GM18858 (cell line): Measurements from ENCODE around the gene STIM1.

Source experiments
- ATAC-seq: cut with Tn5 transposase; IDR thresholded peaks from one replicate; pipeline ENCODE4 v1.9.1; 2021; ENCODE audit not compliant: unreplicated experiment

Gene STIM1

DNA sequence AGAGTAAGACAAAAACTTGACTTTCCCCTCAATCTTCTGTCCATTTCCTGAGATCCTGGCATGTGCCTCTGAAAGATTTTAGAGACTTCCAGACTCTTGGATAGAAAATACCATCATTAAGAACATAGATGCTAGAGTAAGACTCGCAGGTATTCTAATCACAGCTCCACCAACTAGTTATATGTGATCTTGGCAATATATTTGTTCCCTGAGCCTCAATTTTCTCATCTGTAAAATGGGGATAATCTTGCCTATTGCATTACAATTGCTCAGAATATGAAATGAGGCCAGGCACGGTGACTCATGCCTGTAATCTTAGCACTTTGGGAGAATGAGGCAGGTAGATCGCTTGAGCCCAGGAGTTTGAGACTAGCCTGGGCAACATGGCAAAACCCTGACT is 25.4 kb upstream of the STIM1 start:
- ATAC-seq, result no peak

DNA sequence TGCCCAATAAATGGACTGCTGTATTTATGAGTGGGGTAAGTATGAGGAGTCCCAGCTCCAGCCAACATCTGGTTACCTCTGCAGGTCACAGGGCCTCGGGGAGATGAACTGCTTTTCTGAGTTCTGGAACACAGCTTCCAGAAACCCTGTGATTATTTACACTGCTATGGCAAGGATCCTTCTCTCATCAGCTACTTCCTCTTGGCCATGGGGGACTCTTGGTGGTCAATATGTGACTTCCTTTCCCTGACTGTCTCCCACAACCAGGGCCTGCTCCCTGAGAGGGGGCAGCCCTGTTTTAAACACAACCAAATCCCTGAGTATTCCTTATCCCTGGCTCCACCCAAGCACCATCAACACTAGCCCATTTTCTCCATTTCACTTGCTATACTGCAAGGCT is 24.7 kb upstream of the STIM1 start:
- ATAC-seq, result no peak

DNA sequence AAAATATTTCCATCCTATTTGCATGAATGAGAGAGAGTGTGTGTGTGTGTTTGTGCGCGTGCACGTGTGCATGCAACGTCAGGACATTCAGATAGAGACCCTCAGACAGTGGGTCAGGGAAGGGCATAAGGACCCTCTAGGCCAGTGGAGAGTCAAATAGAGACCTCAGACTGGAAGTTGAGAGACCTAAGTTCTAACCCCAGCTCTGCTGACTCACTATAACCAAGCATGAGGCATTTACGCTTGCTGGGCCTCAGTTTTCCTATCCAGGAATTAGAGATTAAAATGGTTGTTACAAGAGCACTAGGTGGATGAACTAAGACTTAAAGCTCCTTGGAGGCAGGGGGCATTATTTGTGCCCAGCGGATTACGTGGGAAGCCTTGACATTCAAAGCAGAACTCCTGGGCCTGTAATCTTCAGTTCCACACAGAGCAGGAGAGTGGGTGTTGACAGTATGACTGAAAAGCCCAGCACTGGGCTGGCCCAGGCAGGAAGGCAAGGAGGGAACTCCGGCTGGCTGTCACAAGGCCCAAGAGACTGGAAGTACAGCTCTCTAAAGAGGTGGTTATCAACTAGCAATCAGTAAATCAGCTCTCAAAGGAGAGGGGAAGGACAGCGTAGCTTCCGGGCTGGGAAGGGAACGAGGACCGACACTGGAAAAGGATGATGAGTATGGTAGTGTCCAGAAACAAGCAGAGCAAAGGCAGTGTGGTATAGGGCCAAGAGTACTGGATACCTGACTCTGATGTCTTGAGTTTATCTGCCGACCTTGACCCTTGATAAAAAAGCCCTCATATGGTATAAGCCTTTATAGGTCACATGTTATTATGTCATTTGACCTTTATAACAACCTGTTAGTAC is 23.9 kb upstream of the STIM1 start:
- no peak for ATAC-seq

DNA sequence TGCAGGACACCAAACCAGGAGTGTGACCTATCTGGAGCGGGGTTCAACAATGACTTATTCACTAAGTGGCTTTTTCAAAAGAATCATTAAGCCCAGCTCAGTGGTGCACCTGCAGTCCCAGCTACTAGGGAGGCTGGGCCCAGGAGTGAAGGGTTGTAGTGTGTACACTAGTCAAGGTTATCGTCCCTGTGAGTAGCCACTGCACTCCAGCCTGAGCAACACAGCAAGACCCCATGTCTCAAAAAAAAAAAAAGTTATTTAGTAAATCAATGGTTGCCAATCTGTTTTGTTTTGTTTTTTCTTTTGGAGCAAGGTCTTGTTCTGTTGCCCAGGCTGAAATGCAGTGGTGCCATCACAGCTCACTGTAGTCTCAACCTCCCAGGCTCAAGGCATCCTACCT is 22.6 kb upstream of the STIM1 start:
- no peak for ATAC-seq

DNA sequence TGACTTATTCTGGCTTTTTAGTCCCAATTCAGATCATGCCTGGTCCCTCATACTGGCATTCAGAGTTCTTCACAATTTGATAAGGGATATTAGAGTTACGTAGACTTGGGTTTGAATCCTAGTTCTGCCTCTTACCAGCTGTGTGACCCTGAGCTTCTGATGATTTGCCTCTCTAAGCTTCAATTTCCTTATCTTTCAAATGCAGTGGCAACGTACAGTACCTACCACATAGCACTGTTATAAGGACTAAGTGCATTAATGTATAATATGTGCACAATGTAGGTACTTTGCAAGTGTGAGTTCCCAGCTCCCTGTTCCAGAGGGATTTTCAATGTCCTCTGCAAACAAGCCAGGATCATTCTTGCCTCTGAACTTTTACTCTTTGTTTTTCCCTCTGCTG is 22.0 kb upstream of the STIM1 start:
- no peak for ATAC-seq

DNA sequence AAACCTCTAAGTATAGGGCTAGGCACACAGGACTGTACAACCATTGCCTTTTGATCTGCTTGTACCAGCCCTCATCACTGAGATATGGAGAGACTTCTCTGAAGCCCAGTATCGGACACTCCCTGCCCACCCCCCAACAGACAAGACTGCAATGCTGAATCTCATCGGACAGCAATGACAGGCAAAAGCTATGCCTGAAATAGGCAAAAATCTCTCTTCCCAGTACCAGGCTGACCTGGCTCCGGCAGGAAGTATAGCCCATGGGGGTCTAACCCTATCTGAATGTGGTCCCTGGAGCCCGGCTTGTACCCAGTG is 21.2 kb upstream of the STIM1 start:
- no peak for ATAC-seq

DNA sequence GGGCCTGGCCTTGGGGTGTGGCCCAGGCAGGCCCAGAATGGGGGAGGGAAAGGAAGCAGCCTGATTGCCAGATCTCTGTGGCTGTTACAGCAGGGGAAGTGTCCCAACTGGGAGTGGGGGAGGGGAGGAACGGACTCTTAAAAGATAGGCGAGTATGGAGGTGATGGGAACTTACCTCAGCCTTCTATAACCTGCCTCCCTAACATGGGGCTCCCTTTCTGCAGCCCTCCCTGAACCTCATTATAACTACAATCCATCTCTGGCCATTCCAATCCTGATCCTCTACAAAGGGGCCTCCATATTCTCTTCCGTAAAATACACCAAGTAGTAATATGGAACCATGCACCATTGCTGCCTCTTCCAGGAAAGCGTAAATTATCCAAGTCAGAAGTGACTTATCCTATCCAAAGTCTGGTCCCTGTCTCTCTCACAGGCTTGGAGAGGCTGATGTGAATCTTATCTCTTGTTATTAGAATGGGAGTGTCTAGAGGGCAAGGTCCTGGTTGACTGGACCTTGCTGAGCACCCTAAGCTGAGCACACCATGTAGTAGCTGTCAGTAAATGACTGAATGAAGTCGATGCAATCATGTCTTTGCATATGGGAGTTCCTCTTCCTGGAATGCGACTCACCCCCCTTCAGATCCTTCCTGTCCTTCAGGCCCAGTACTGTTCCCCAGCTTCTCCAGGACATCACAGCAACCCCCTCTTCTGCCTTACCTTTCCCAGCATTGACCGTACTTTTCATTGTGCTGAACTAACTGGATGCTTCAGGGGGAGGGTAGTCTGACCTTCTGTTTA is 20.6 kb upstream of the STIM1 start:
- no peak for ATAC-seq

DNA sequence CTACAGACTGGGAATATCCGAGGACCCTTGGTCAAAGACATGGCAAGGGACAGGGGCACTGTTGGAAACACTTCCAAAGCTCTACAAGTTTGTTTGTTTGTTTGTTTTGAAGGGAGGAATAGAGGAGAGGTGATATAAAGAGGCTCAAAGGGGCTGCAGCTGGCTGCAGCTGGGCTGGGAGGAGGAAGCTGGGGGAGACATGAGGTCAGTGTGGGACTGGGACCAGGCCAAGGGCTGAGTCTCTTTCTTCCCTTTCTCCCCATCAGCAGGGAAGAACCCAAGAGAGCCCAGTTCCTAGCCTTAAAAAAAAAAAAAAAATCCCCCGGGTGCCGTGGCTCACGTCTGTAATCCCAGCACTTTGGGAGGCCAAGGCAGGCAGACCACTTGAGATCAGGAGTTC is 19.7 kb upstream of the STIM1 start:
- ATAC-seq, result no peak

DNA sequence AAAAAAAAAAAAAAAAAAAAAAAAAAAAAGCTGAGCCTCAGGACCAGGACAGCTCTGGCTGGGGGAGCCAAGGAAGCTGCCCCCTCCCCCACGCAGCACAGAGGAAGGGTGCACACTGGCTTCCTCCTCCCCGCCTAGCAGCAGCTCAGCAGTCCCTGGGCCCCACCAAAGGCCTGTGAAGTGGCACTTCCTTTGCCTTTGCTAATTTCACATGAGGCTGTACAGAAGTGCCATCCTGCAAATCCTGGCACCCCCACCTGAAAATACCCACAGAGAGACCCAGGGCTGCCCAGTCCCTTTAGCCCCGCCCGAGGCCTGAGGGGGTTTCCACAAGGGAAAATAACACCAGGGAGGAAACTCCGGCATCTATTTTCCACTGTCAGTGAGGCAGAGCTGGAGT is 18.6 kb upstream of the STIM1 start:
- ATAC-seq, result no peak

DNA sequence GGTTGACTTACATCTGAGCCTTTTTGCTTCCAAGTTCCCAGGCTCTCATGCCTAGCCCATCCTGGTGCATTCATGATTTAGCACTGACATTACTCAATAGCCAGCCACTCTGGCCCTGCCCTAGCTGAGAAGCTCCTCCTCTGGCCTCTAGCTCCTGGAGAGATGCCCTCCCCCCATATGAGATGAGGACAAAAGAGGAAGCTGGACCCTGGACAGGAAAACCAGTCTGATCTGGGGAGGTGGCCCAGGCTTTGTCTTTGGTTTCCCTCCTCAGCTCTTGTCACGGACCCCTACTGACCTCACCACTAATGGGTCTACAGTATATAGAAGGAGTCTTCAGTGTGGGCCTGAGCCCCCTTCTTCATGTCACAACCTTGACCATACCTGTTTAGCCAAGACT is 17.7 kb upstream of the STIM1 start:
- ATAC-seq, result no peak

DNA sequence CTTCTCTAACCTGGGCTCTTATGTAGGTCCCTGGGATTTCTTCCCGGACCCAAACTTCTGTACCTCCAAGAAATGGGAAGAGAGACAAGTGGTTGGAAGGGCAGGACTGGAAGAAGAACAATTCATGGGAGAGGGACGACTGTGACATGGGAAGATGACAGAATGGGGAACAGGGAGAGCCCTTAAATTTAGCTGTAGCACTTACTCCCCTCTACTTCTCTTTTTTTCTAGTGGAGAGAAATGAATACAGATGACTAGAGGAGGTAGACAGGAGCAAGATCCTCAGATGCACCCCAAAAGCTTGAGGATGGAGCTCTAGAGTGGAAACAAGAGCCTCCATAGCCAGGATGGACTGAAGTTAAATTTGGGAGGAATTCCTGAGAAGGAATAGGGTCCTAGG is 17.0 kb upstream of the STIM1 start:
- ATAC-seq, result no peak

DNA sequence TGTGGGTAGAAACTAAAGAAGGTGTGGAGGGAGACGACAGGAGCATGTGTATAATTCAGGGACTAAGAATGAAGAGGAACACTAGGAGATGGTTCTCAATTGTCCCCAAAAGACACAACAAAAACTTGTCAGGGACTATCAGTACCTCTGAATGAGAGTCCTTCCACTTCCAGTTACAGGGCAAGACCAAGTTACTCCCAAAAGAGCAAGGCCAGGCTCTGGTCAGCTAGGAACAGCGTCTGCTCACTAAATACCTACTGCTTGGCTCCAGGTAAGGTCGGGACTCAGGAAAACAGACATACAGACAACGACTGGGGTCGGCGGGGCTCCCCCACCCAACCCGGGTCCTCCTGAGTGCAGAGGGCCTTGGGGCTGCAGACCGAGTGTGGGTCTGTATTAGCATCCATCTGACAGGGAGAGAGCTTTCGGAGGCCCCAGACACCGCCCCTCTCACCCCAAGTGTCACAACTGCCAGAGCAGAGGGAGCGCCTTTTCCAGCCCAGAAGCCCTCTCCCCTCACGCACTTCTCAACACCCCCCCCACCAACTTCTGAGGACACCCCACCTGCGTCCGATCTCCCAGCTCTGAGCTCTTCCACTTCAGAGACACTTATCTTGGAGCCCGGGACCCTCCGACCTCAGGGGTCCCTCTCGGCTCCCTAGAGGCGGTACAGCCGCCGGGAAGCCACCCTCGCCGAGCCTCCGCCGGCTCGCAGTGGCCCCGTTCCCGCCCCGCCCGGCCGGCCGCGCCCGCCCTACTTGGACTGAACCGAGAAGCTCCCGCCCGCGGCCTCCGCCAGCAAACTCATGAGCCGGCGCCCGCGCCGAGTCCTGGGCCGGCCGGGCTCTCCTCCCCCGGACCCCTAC is 15.2 kb upstream of the STIM1 start:
- ATAC-seq, result no peak

DNA sequence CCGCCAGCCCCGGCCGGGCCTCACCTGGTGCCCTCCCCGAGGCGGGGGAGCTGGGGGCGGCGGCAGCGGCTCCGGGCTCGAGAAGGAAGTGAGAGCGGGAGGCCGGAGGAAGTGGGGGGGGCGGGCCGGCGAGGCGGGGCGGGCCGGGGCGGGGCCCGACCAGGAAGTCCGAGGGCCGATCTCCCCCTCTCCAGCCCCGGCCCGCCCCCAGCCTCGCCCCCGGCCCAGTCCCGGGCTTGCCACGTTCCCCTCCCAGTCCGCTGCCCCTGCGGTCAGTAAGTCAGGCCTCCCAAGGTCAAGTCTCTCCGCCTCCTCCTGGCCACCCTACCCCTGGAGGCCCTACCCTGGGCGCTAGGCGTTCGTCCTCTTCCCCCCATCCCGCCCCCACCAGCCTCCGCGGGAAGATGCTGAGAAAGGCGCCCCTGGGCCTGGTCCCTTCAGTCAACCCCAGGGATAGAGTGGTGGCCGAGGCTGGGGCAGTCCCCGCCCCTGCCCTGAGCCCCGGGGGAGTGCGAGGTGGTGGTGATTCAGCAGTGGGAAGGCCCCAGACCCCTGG is 14.5 kb upstream of the STIM1 start, which contains the start of gene RHOG:
RHOG (minus strand) TSS at position 90 of the 556 bp plus-strand sequence. CDS start 12,821 bp downstream, outside the sequence.
- peak; percentile 21 for ATAC-seq

DNA sequence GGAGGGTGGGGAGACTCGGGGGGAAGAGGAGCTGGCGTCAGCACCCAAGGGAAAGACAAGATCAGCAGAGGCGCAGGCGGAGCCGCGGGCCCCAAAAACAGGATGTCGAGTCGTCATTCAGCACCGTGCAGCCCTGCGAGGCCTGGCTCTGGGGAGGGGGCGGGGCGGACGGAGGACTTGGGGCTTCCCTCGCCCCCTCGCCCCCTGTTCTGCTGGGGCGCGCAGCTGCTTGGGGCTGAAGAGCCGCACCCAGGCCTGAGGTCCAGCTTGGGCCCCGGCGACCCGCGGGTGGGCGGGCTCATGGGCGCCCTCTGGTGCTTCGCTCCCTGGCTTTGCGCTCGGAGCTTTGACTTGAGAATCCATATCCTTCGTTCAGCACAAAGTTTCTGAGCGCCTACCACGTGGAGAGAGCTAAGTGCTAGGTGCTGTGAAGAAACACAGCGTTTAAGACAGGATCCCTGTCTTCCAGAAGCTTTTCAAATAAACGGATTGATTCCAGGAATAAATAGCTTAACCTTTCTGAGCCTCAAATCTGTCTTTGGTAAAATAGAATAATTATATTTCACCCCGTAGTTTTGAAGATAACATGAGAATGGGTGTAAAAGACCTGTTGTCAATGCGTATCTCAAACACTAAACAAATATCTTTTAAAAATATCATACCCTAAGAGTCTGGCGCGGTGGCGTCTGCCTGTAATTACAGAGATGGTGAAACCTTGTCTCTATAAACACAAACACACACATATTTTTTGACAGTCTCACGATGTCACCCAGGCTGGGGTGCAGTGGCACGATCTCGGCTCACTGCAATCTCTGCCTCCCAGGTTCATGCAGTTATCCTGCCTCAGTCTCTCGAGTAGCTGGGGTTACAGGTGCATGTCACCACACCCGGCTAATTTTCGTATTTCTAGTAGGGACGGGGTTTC is 13.8 kb upstream of the STIM1 start:
- peak; percentile 52 for ATAC-seq

DNA sequence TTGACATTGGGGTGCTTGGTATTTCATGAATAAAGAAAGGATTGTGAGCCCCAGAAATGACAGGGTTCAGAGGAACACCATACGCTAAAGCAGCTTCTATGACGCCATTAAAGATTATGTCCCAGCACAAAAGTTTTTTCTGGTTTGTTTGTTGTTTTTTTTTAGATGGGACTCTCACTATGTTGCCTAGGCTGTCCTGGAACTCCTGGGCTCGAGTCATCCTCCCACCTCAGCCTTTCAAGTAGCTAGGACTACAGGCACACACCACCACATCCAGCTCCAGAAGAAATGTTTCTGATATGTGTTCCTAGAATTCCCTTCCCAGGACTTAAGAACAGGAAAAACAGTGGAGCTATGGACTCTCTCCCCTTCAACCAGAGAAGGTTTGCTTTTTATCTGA is 12.1 kb upstream of the STIM1 start:
- no peak for ATAC-seq

DNA sequence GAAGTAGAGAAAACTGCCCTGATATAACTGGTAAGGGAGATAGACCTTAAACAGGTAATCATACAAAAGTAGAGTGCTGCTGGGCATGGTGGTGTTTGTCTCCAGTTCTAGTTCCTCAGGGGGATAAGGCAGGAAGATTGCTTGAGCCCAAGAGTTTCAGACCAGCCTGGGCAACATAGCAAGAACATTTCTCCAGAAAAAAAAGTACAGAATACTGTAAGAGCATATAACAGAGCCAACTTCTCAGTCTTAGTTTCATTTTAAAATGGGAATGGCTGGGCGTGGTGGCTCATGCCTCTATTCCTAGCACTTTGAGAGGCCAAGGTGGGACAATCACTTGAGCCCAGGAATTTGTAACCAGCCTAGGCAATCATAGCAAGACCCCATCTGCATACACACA is 10.2 kb upstream of the STIM1 start:
- no peak for ATAC-seq

DNA sequence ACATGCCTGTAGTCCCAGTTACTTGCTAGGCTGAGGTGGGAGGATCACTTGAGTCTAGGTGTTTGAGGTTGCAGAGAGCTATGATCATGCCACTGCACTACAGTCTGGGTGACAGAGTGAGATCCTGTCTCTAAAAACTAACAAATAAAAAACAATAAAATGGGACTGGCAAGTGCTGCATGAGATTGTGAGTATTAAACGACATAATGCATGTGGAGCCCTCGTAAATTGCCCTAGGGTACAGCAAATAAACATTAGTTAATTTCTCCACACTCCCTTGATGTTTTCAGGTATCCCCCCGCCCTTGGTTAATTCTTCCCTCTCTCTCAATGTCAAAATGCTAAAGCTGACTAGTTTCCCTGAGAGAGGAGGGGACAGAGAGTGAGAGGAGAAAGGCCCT is 9.8 kb upstream of the STIM1 start:
- ATAC-seq, result no peak

DNA sequence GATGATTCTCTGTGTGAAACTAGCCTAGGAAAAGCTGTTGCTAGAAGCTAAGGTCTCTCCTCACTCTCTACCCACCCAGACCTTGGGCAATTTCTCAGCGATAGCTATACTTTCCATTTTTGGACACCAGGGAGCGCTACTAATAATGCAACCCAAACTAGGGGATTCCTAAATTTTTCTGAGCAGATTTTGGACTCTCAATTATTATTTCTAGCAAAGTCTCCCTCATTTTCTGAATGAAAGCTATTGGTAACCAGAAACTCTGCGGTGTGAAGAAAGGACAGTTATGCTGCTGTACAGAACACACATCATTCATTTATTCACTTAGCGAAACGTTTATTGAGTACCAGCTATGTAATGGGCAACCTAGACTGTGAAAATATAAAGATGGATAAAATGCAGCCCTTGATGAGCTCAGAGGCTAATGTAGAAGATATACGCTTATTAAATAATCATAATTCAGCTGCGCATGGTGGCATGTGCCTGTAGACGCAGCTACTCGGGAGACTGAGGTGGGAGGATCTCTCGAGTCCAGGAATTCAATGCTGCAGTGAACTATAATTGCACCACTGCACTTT is 6.1 kb upstream of the STIM1 start:
- ATAC-seq, result no peak

DNA sequence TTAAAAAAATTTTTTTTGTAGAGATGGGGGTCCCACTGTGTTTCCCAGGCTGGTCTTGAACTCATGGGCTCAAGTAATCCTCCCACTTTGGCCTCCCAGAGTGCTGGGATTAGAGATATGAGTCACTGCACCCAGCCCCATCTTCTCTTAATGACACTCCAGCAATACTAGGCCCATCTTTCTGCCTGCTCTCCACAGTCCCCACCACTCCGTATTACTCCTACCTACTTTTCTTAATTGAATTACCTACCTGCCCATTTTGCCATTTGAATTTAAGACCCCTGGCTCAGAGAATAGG is 2.0 kb upstream of the STIM1 start:
- ATAC-seq, result no peak
